Caco-2 (cell line): ENCODE data around the gene L3MBTL2. TPM values are rescaled to one million over a fixed set of nuclear protein-coding genes. Genes with fewer than 3 reads are reported as not detected.

Experiments
- BruUV-seq: library from RNA; stranded (reverse); fragments of 400-500 nt; replicated peaks from 2 replicates; lab custom pipeline; 2021; lab: Mats Ljungman, UMichigan
- CTCF ChIA-PET: fragments of 300-600 bp; sonication (Branson Sonifier 250); formaldehyde crosslinking; loops from one replicate; lab custom pipeline; 2022; ENCODE audit warnings: antibody characterized with exemption; lab: Charles Lee
- POLR2A ChIA-PET: fragments of 300-600 bp; sonication (Branson Sonifier 250); formaldehyde crosslinking; loops from one replicate; lab custom pipeline; 2022; ENCODE audit warnings: antibody characterized with exemption; lab: Charles Lee
- DNase-seq, 2 experiments: peaks; one replicate each; pipeline versions ENCODE4 v3.0.0 to v3.0.0-alpha.2; 2020 to 2022
- H3K27me3 ChIP-seq: replicated peaks from 2 replicates; pipeline ENCODE4 v1.6.0; 2011; ENCODE audit warnings: low read length; ENCODE audit not compliant: control insufficient read depth, insufficient read depth
- H3K36me3 ChIP-seq: 2 replicates; pipeline ENCODE4 v1.5.1; 2011; ENCODE audit warnings: low read length; ENCODE audit not compliant: control insufficient read depth, insufficient read depth
- H3K4me1 ChIP-seq: fragments of 250-450 bp; sonication (Bioruptor Pico); 2 replicates; pipeline ENCODE4 v1.5.1; 2020; ENCODE audit warnings: mild to moderate bottlenecking
- H3K4me3 ChIP-seq: 2 replicates; pipeline ENCODE4 v1.5.1; 2011; ENCODE audit warnings: low read depth, mild to moderate bottlenecking, control low read depth, low read length
- H3K9me3 ChIP-seq: fragments of 250-450 bp; sonication (Bioruptor Pico); 2 replicates; pipeline ENCODE4 v1.5.1; 2020; ENCODE audit warnings: mild to moderate bottlenecking, moderate library complexity
- H3K27ac Mint-ChIP-seq: one replicate; pipeline ENCODE4 v1.8.0; 2022; ENCODE audit warnings: mixed read lengths; ENCODE audit not compliant: unreplicated experiment
- H3K27me3 Mint-ChIP-seq: one replicate; pipeline ENCODE4 v1.8.0; 2022; ENCODE audit warnings: mixed read lengths; ENCODE audit not compliant: insufficient read depth, unreplicated experiment
- H3K36me3 Mint-ChIP-seq: one replicate; pipeline ENCODE4 v1.8.0; 2022; ENCODE audit warnings: mild to moderate bottlenecking, mixed read lengths; ENCODE audit not compliant: insufficient read depth, unreplicated experiment
- H3K4me1 Mint-ChIP-seq: one replicate; pipeline ENCODE4 v1.8.0; 2022; ENCODE audit warnings: low read depth, mixed read lengths; ENCODE audit not compliant: unreplicated experiment
- H3K4me3 Mint-ChIP-seq: one replicate; pipeline ENCODE4 v1.8.0; 2022; ENCODE audit warnings: mild to moderate bottlenecking, moderate library complexity, mixed read lengths; ENCODE audit not compliant: unreplicated experiment
- H3K9me3 Mint-ChIP-seq: one replicate; pipeline ENCODE4 v1.8.0; 2022; ENCODE audit warnings: mixed read lengths; ENCODE audit not compliant: unreplicated experiment
- CTCF ChIP-seq, 2 experiments: fragments of 200-600 bp in 1 of 2; IDR thresholded peaks; 1 replicate in 1 of 2; 2 replicates in 1 of 2; pipeline versions ENCODE4 v1.5.1 to v1.8.0; 2011 to 2022; ENCODE audit warnings: antibody characterized with exemption in 1 of 2, control low read depth in 1 of 2, inconsistent platforms in 1 of 2, low read depth in 1 of 2, low read length in 1 of 2, mild to moderate bottlenecking in 1 of 2, moderate library complexity in 1 of 2; ENCODE audit not compliant: insufficient read depth in 1 of 2, severe bottlenecking in 1 of 2, unreplicated experiment in 1 of 2
- intact Hi-C: fragments of 100-400 bp; cut with micrococcal nuclease; formaldehyde crosslinking; loops from one replicate; pipeline ENCODE4 v1.10.0; 2022; ENCODE audit not compliant: unreplicated experiment
- total RNA-seq: library from RNA; stranded (reverse); gene quantifications from 2 replicates; pipeline ENCODE4 v1.2.3, GENCODE V29; 2022

L3MBTL2 gene
- total RNA-seq, 1 experiment from 2014 or later: 24.3 TPM

GRCh38 chr22:41171996-41172395, 33.1 kb upstream of the L3MBTL2 start:
- no peak for TF ChIP-seq CTCF (IDR thresholded peaks at IDR 0.05; ENCODE audit: insufficient read depth in 1 of 2, low read depth in 1 of 2, low read length in 1 of 2, severe bottlenecking in 1 of 2, unreplicated experiment in 1 of 2)
- Histone ChIP-seq H3K36me3 (peaks cover 3% of the 10 kb centered on the region), H3K4me1 (no peaks in the 10 kb centered on the region), H3K9me3 (no peaks in the 10 kb centered on the region), H3K4me3 (no peak overlapping the region), H3K27me3 (no peaks in the 10 kb centered on the region)
- intact Hi-C loops: no loop called here
- H3K9me3 Mint-ChIP-seq: no peaks in the 10 kb centered on the region
- CTCF ChIA-PET: no interaction called here
- DNase-seq: no peak
- no peak overlapping the region for H3K27ac Mint-ChIP-seq
- POLR2A ChIA-PET: interaction anchor here (0.6 kb wide), 1 partner anchor 40 kb away, joined by 7 read pairs; no protein-coding TSS in a partner anchor
- H3K4me3 Mint-ChIP-seq: no peak overlapping the region
- no TSS peak for BruUV-seq
- peaks cover 92% of the 10 kb centered on the region for H3K36me3 Mint-ChIP-seq
- H3K27me3 Mint-ChIP-seq: no peaks in the 10 kb centered on the region
- no peaks in the 10 kb centered on the region for H3K4me1 Mint-ChIP-seq

- CTCF ChIA-PET: no interaction called here
- Histone ChIP-seq H3K36me3 (peaks cover 10% of the 10 kb centered on the region), H3K4me3 (no peak overlapping the region), H3K27me3 (no peaks in the 10 kb centered on the region), H3K9me3 (no peaks in the 10 kb centered on the region), H3K4me1 (no peaks in the 10 kb centered on the region)
- no peak for TF ChIP-seq CTCF (IDR thresholded peaks at IDR 0.05; ENCODE audit: insufficient read depth in 1 of 2, low read depth in 1 of 2, low read length in 1 of 2, severe bottlenecking in 1 of 2, unreplicated experiment in 1 of 2)
- H3K9me3 Mint-ChIP-seq: no peaks in the 10 kb centered on the region
- no peaks in the 10 kb centered on the region for H3K4me1 Mint-ChIP-seq
- H3K36me3 Mint-ChIP-seq: peaks cover 89% of the 10 kb centered on the region
- H3K4me3 Mint-ChIP-seq: no peak overlapping the region
- H3K27me3 Mint-ChIP-seq: no peaks in the 10 kb centered on the region
- POLR2A ChIA-PET: no interaction called here
- BruUV-seq: no TSS peak
- intact Hi-C loops: no loop called here
- no peak overlapping the region for H3K27ac Mint-ChIP-seq
- DNase-seq: no peak
Measured at GRCh38 chr22:41175546-41175945, 29.6 kb upstream of the L3MBTL2 start.

DNA sequence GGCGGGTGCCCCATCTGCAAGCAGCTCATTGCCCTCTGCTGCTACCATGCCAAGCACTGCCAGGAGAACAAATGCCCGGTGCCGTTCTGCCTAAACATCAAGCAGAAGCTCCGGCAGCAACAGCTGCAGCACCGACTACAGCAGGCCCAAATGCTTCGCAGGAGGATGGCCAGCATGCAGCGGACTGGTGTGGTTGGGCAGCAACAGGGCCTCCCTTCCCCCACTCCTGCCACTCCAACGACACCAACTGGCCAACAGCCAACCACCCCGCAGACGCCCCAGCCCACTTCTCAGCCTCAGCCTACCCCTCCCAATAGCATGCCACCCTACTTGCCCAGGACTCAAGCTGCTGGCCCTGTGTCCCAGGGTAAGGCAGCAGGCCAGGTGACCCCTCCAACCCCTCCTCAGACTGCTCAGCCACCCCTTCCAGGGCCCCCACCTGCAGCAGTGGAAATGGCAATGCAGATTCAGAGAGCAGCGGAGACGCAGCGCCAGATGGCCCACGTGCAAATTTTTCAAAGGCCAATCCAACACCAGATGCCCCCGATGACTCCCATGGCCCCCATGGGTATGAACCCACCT, 28.0 kb upstream of the L3MBTL2 start:
- CTCF ChIA-PET: no interaction called here
- TF ChIP-seq CTCF (IDR thresholded peaks at IDR 0.05; ENCODE audit: insufficient read depth in 1 of 2, low read depth in 1 of 2, low read length in 1 of 2, severe bottlenecking in 1 of 2, unreplicated experiment in 1 of 2): no peak
- no peak overlapping the region for H3K27ac Mint-ChIP-seq
- POLR2A ChIA-PET: no interaction called here
- H3K9me3 Mint-ChIP-seq: no peaks in the 10 kb centered on the region
- Histone ChIP-seq H3K9me3 (no peaks in the 10 kb centered on the region), H3K4me3 (no peak overlapping the region), H3K27me3 (no peaks in the 10 kb centered on the region), H3K36me3 (peaks cover 8% of the 10 kb centered on the region), H3K4me1 (peaks cover 4% of the 10 kb centered on the region)
- H3K27me3 Mint-ChIP-seq: no peaks in the 10 kb centered on the region
- no peak overlapping the region for H3K4me3 Mint-ChIP-seq
- no TSS peak for BruUV-seq
- peaks cover 7% of the 10 kb centered on the region for H3K4me1 Mint-ChIP-seq
- intact Hi-C loops: no loop called here
- no peak for DNase-seq
- peaks cover 92% of the 10 kb centered on the region for H3K36me3 Mint-ChIP-seq
